HEK293 (cell line): ENCODE measurements around the gene FNDC10.
A peak's percentile ranks its signal among the peaks of the same experiment; 100 is the strongest.

Source experiments
- GLIS1 ChIP-seq: fragments of 450-650 bp; formaldehyde crosslinking; IDR thresholded peaks from 2 replicates; pipeline ENCODE4 v1.5.1; 2016; ENCODE audit warnings: missing biosample characterization, missing genetic modification characterization
- KLF1 ChIP-seq: fragments of 450-650 bp; formaldehyde crosslinking; IDR thresholded peaks from 2 replicates; pipeline ENCODE4 v1.5.1; 2016; ENCODE audit warnings: missing biosample characterization, missing genetic modification characterization
- PATZ1 ChIP-seq: fragments of 450-650 bp; formaldehyde crosslinking; IDR thresholded peaks from 2 replicates; pipeline ENCODE4 v1.5.1; 2016; ENCODE audit warnings: missing biosample characterization, missing genetic modification characterization
- REST ChIP-seq: fragments of 450-650 bp; formaldehyde crosslinking; IDR thresholded peaks from 2 replicates; pipeline ENCODE4 v1.5.1; 2016; ENCODE audit warnings: missing biosample characterization, missing genetic modification characterization
- YY1 ChIP-seq: fragments of 450-650 bp; formaldehyde crosslinking; IDR thresholded peaks from 2 replicates; pipeline ENCODE4 v1.5.1; 2018; ENCODE audit warnings: missing biosample characterization, missing genetic modification characterization
- YY2 ChIP-seq: fragments of 450-650 bp; formaldehyde crosslinking; IDR thresholded peaks from 2 replicates; pipeline ENCODE4 v1.5.1; 2016; ENCODE audit warnings: missing biosample characterization, missing genetic modification characterization
- ZBTB11 ChIP-seq: fragments of 450-650 bp; formaldehyde crosslinking; conservative IDR thresholded peaks from 2 replicates; pipeline ENCODE4 v1.5.1; 2016; ENCODE audit warnings: low read depth, missing biosample characterization, missing genetic modification characterization
- ZBTB26 ChIP-seq: fragments of 450-650 bp; formaldehyde crosslinking; optimal IDR thresholded peaks from 2 replicates; pipeline ENCODE3; 2016; ENCODE audit warnings: missing biosample characterization, mild to moderate bottlenecking, missing genetic modification characterization
- ZBTB48 ChIP-seq: fragments of 450-650 bp; formaldehyde crosslinking; IDR thresholded peaks from 2 replicates; pipeline ENCODE4 v1.5.1; 2016; ENCODE audit warnings: missing biosample characterization, missing genetic modification characterization
- ZIC2 ChIP-seq: fragments of 450-650 bp; formaldehyde crosslinking; IDR thresholded peaks from 2 replicates; pipeline ENCODE4 v1.5.1; 2016; ENCODE audit warnings: missing biosample characterization, missing genetic modification characterization
- ZNF16 ChIP-seq: fragments of 450-650 bp; formaldehyde crosslinking; IDR thresholded peaks from 2 replicates; pipeline ENCODE4 v1.5.1; 2016; ENCODE audit warnings: low read depth, missing biosample characterization, missing genetic modification characterization
- ZNF19 ChIP-seq: fragments of 450-650 bp; formaldehyde crosslinking; IDR thresholded peaks from 2 replicates; pipeline ENCODE4; 2016; ENCODE audit warnings: missing biosample characterization, missing genetic modification characterization, low read depth
- ZNF239 ChIP-seq: fragments of 450-650 bp; formaldehyde crosslinking; IDR thresholded peaks from 2 replicates; pipeline ENCODE4 v1.5.1; 2016; ENCODE audit warnings: missing biosample characterization, missing genetic modification characterization
- ZNF24 ChIP-seq: fragments of 450-650 bp; formaldehyde crosslinking; IDR thresholded peaks from 2 replicates; pipeline ENCODE4 v1.5.1; 2016; ENCODE audit warnings: missing biosample characterization, missing genetic modification characterization
- ZNF280D ChIP-seq: fragments of 450-650 bp; formaldehyde crosslinking; IDR thresholded peaks from 2 replicates; pipeline ENCODE4 v1.5.1; 2016; ENCODE audit warnings: missing biosample characterization, missing genetic modification characterization
- ZNF324 ChIP-seq: fragments of 450-650 bp; formaldehyde crosslinking; IDR thresholded peaks from 2 replicates; pipeline ENCODE4 v1.5.1; 2016; ENCODE audit warnings: missing biosample characterization, missing genetic modification characterization
- ZNF561 ChIP-seq: fragments of 450-650 bp; IDR thresholded peaks from 2 replicates; pipeline ENCODE4 v1.5.1; 2018; ENCODE audit warnings: missing biosample characterization, missing genetic modification characterization, borderline replicate concordance
- ZNF596 ChIP-seq: fragments of 450-650 bp; IDR thresholded peaks from 2 replicates; pipeline ENCODE4 v1.5.0; 2018; ENCODE audit warnings: missing biosample characterization, mild to moderate bottlenecking, missing genetic modification characterization, moderate library complexity
- ZNF600 ChIP-seq: fragments of 450-650 bp; formaldehyde crosslinking; IDR thresholded peaks from 2 replicates; pipeline ENCODE4 v1.5.1; 2016; ENCODE audit warnings: missing biosample characterization, missing genetic modification characterization
- ZNF639 ChIP-seq: fragments of 450-650 bp; formaldehyde crosslinking; IDR thresholded peaks from 2 replicates; pipeline ENCODE4 v1.5.1; 2016; ENCODE audit warnings: missing biosample characterization, missing genetic modification characterization
- ZSCAN5A ChIP-seq: fragments of 450-650 bp; formaldehyde crosslinking; IDR thresholded peaks from 2 replicates; pipeline ENCODE4 v1.5.1; 2016; ENCODE audit warnings: missing biosample characterization, missing genetic modification characterization

The FNDC10 gene

GRCh38 chr1:1573843-1574720 is 25.9 kb downstream of the FNDC10 start (continued):
- peak; percentile 52; the same call in 1 of the 2 replicates for TF ChIP-seq ZNF561 (tag by site-specific recombination)
- peak; percentile 12; the same call in 1 of the 2 replicates for TF ChIP-seq ZBTB11 (tag by site-specific recombination)
- TF ChIP-seq ZNF324 (tag by site-specific recombination) = peak; percentile 17; the same call in 1 of the 2 replicates
- peak; percentile 90 for TF ChIP-seq YY1 (tag by site-specific recombination)
- TF ChIP-seq ZNF596 (tag by site-specific recombination) = no peak
- no peak for TF ChIP-seq KLF1 (tag by site-specific recombination)
- TF ChIP-seq ZNF639 = no peak
- TF ChIP-seq ZNF16 (tag by site-specific recombination) = no peak
- peak; percentile 24; the same call in 1 of the 2 replicates for TF ChIP-seq ZBTB48 (tag by site-specific recombination)
- peak; percentile 86 for TF ChIP-seq YY2 (tag by site-specific recombination)
- no peak; the same call in 1 of the 2 replicates for TF ChIP-seq GLIS1 (tag by site-specific recombination)
- peak; percentile 70 for TF ChIP-seq PATZ1 (tag by site-specific recombination)
- peak; percentile 38; the same call in 1 of the 2 replicates for TF ChIP-seq ZNF600 (tag by site-specific recombination)
- peak; percentile 48; the same call in 1 of the 2 replicates for TF ChIP-seq ZSCAN5A (tag by site-specific recombination)
- TF ChIP-seq REST (tag by site-specific recombination) = 0 out of 2 replicates have a peak, but pooled peaks have one; percentile 41
- TF ChIP-seq ZIC2 (tag by site-specific recombination) = peak; percentile 53; the same call in 1 of the 2 replicates
- peak; percentile 95 for TF ChIP-seq ZBTB26 (tag by site-specific recombination)
- no peak for TF ChIP-seq ZNF280D
- no peak for TF ChIP-seq ZNF19 (tag by site-specific recombination)
- no peak for TF ChIP-seq ZNF239
- TF ChIP-seq ZNF24 (tag by site-specific recombination) = 0 out of 2 replicates have a peak, but pooled peaks have one; percentile 39
